Ammon's horn (tissue), 1 donor: Measurements from ENCODE around the gene TPCN2.
"Not testable (repeated sequence)": the region's sequence is repeated elsewhere in the genome, so short reads cannot be mapped to it uniquely, and the experiment has no call there.

Experiments used
- DNase-seq: peaks from one replicate; pipeline ENCODE4 v3.0.0-alpha.2; 2016; ENCODE audit warnings: low spot score

Gene TPCN2

GRCh38 chr11:69129647-69130046 is 80.9 kb downstream of the TPCN2 start:
- DNase-seq: no peak

- no peak for DNase-seq
Observed at GRCh38 chr11:69130654-69131053, 81.9 kb downstream of the TPCN2 start.

GRCh38 chr11:69131121-69131566 is 82.4 kb downstream of the TPCN2 start:
- no peak for DNase-seq

- peak; percentile 81 for DNase-seq
Observed at GRCh38 chr11:69131644-69132300, 83.0 kb downstream of the TPCN2 start.

- no peak for DNase-seq
Observed at GRCh38 chr11:69132301-69132670, 83.6 kb downstream of the TPCN2 start.

GRCh38 chr11:69133251-69133650 is 84.5 kb downstream of the TPCN2 start:
- DNase-seq: no peak

- not testable (repeated sequence) for DNase-seq
Observed at GRCh38 chr11:69134182-69134581, 85.5 kb downstream of the TPCN2 start.

GRCh38 chr11:69134957-69135356 is 86.2 kb downstream of the TPCN2 start:
- DNase-seq: no peak

- DNase-seq: no peak
Observed at GRCh38 chr11:69135420-69136363, 87.0 kb downstream of the TPCN2 start.

GRCh38 chr11:69136471-69136870 is 87.7 kb downstream of the TPCN2 start:
- no peak for DNase-seq

- DNase-seq: no peak
Observed at GRCh38 chr11:69137151-69137844, 88.6 kb downstream of the TPCN2 start.

GRCh38 chr11:69138265-69138664 is 89.5 kb downstream of the TPCN2 start:
- DNase-seq: no peak

GRCh38 chr11:69140161-69140560 is 91.4 kb downstream of the TPCN2 start:
- DNase-seq: not testable (repeated sequence)

GRCh38 chr11:69140635-69141034 is 91.9 kb downstream of the TPCN2 start:
- no peak for DNase-seq

- peak; percentile 48 for DNase-seq
Observed at GRCh38 chr11:69141742-69142141, 93.0 kb downstream of the TPCN2 start.

- no peak for DNase-seq
Observed at GRCh38 chr11:69142895-69143294, 94.2 kb downstream of the TPCN2 start.

- no peak for DNase-seq
Observed at GRCh38 chr11:69144316-69145049, 95.8 kb downstream of the TPCN2 start.

GRCh38 chr11:69145050-69145380 is 96.3 kb downstream of the TPCN2 start:
- DNase-seq: no peak

GRCh38 chr11:69148377-69148762 is 99.6 kb downstream of the TPCN2 start:
- no peak for DNase-seq

GRCh38 chr11:69148806-69149205 is 100.1 kb downstream of the TPCN2 start:
- DNase-seq: no peak

GRCh38 chr11:69149338-69150045 is 100.8 kb downstream of the TPCN2 start:
- DNase-seq: not testable (repeated sequence)
